HepG2 (cell line): ENCODE results near the gene ULK4. TPM values are rescaled to one million over a fixed set of nuclear protein-coding genes. Genes with fewer than 3 reads are reported as not detected.

Experiments
- ATAC-seq: fragments of 200-7000 bp; cut with Tn5 transposase; 3 replicates; pipeline ENCODE4 v1.9.1; 2020; ENCODE audit warnings: mild to moderate bottlenecking, moderate library complexity
- BruUV-seq: library from RNA; stranded (reverse); fragments of 400-500 nt; replicated peaks from 2 replicates; lab custom pipeline; 2021; lab: Mats Ljungman, UMichigan
- CTCF ChIA-PET: fragments of 300-600 bp; formaldehyde crosslinking; extraction: SDS; loops from one replicate; lab custom pipeline; 2021; ENCODE audit warnings: low total read pairs, inconsistent platforms, low intra/inter-chr PET ratio; lab: Yijun Ruan, JAX
- POLR2A ChIA-PET: fragments of 350-600 bp; sonication (Branson Sonifier 250); formaldehyde crosslinking; loops from one replicate; lab custom pipeline; 2020; ENCODE audit warnings: antibody characterized with exemption, inconsistent platforms; lab: Yijun Ruan, JAX
- DNase-seq: peaks from one replicate; pipeline ENCODE4 v3.0.0-alpha.2; 2015; ENCODE audit warnings: low spot score
- FAIRE-seq: peaks from 3 replicates; lab custom pipeline; 2011; peaks lifted over from hg19 to GRCh38; lab: Jason Lieb, UNC
- H2AFZ ChIP-seq: one replicate; pipeline ENCODE4 v1.6.1; 2011; ENCODE audit warnings: low read length, inconsistent platforms
- H3K27ac ChIP-seq: fragments of 300-600 bp; 3 replicates; pipeline ENCODE4 v1.8.0; 2011; ENCODE audit warnings: mixed run types, mild to moderate bottlenecking, mixed read lengths, low read length, inconsistent platforms; ENCODE audit not compliant: insufficient read depth; ENCODE audit errors: extremely low read length
- H3K27me3 ChIP-seq, 2 experiments: fragments of 200-600 bp in 1 of 2; 2 replicates in 1 of 2; 3 replicates in 1 of 2; pipeline versions ENCODE4 v1.6.0 to v1.8.0; 2011; ENCODE audit warnings: low read length in 2 of 2, mild to moderate bottlenecking in 2 of 2, moderate library complexity in 2 of 2, inconsistent platforms in 1 of 2; ENCODE audit not compliant: insufficient read depth in 2 of 2, control insufficient read depth in 1 of 2
- H3K36me3 ChIP-seq, 2 experiments: fragments of 200-600 bp in 1 of 2; replicated peaks in 1 of 2; 2 replicates in 1 of 2; 3 replicates in 1 of 2; pipeline versions ENCODE4 v1.5.1 to v1.8.0; 2011; ENCODE audit warnings: low read length in 2 of 2, inconsistent platforms in 1 of 2; ENCODE audit not compliant: insufficient read depth in 2 of 2, control insufficient read depth in 1 of 2
- H3K4me1 ChIP-seq: 2 replicates; pipeline ENCODE4 v1.5.1; 2012; ENCODE audit warnings: low read length, inconsistent platforms; ENCODE audit not compliant: insufficient read depth
- H3K4me2 ChIP-seq: 2 replicates; pipeline ENCODE4 v1.6.0; 2011; ENCODE audit warnings: low read depth, low read length, inconsistent platforms
- H3K4me3 ChIP-seq, 3 experiments: fragments of 200-600 bp in 1 of 3; sonication (generic), shearing (Covaris generic) in 1 of 3; replicated peaks in 1 of 3; 2 replicates each; pipeline ENCODE4 v1.5.1; 2011 to 2016; ENCODE audit warnings: low read length in 3 of 3, inconsistent platforms in 2 of 3, low read depth in 2 of 3, mild to moderate bottlenecking in 2 of 3, control low read depth in 1 of 3, mixed read lengths in 1 of 3; ENCODE audit not compliant: insufficient read depth in 1 of 3
- H3K79me2 ChIP-seq: one replicate; pipeline ENCODE4 v1.6.1; 2011; ENCODE audit warnings: low read length, inconsistent platforms; ENCODE audit not compliant: insufficient read depth
- H3K9ac ChIP-seq: 2 replicates; pipeline ENCODE4 v1.6.0; 2011; ENCODE audit warnings: mild to moderate bottlenecking, low read depth, low read length, inconsistent platforms; ENCODE audit not compliant: insufficient read depth
- H3K9me3 ChIP-seq: 2 replicates; pipeline ENCODE4 v1.5.1; 2012; ENCODE audit warnings: mild to moderate bottlenecking, low read length
- H4K20me1 ChIP-seq: 2 replicates; pipeline ENCODE4 v1.6.0; 2011; ENCODE audit warnings: inconsistent platforms, mild to moderate bottlenecking, low read length, moderate library complexity; ENCODE audit not compliant: insufficient read depth
- CREM ChIP-seq, 2 experiments: sonication (generic) in 1 of 2; formaldehyde crosslinking in 1 of 2; IDR thresholded peaks; 2 replicates each; pipeline versions ENCODE4 v1.4.0 to v1.6.1; 2016 to 2020; ENCODE audit warnings: antibody characterized with exemption in 1 of 2, mild to moderate bottlenecking in 1 of 2, missing genetic modification reagents in 1 of 2
- GLI4 ChIP-seq: sonication (generic); formaldehyde crosslinking; IDR thresholded peaks from 2 replicates; pipeline ENCODE4 v1.5.1; 2020; ENCODE audit warnings: missing genetic modification reagents, mild to moderate bottlenecking, moderate library complexity, borderline replicate concordance
- SIN3B ChIP-seq: fragments of 150-350 bp; IDR thresholded peaks from 2 replicates; pipeline ENCODE4 v1.6.1; 2014; ENCODE audit warnings: low read length
- ZNF101 ChIP-seq: sonication (generic); formaldehyde crosslinking; IDR thresholded peaks from 2 replicates; pipeline ENCODE4 v1.4.0; 2020; ENCODE audit warnings: mild to moderate bottlenecking, low read depth, missing genetic modification reagents, borderline replicate concordance
- WGBS: methylation state at CpG from one replicate; pipeline ENCODE4 v1.1.6; 2017; ENCODE audit warnings: low lambda C conversion rate; 5-methylcytosine and 5-hydroxymethylcytosine counted together
- in situ Hi-C: cut with HindIII; loops from 2 replicates; pipeline ENCODE4 v1.10.0; 2017; ENCODE audit warnings: low pct_unique_long_range_greater_than_20kb; ENCODE audit not compliant: extremely low pct_ligation_motif_present
- intact Hi-C: fragments of 100-400 bp; cut with micrococcal nuclease; formaldehyde crosslinking; loops from one replicate; pipeline ENCODE4 v1.10.0; 2022; ENCODE audit not compliant: unreplicated experiment
- polyA plus RNA-seq, 8 experiments: library from polyadenylated mRNA; depleted of rRNA in 3 of 8; stranded (reverse) in 7 of 8; unstranded in 1 of 8; fragments of >200 nt; fragmentation: Illumina TruSeq in 4 of 8; extraction: Trizol in 4 of 8; gene quantifications; 2 replicates each; pipeline versions ENCODE4 v1.2.1 to v1.2.3, GENCODE V29; 2011 to 2016; ENCODE audit warnings: low read depth in 4 of 8, missing spikeins in 1 of 8, mixed read lengths in 1 of 8; ENCODE audit not compliant: insufficient read depth in 1 of 8
- total RNA-seq, 5 experiments: library from RNA; depleted of rRNA; stranded (reverse); fragments of >200 nt; fragmentation: Illumina TruSeq; extraction: Trizol; gene quantifications; 2 replicates each; pipeline ENCODE4 v1.2.3, GENCODE V29; 2016; ENCODE audit warnings: low read depth in 1 of 5
- TF ChIP-seq, protein P1 (sequence below): sonication (generic); formaldehyde crosslinking; IDR thresholded peaks from 2 replicates; pipeline ENCODE4 v1.5.0; 2020; ENCODE audit warnings: missing genetic modification reagents
- TF ChIP-seq, protein P2 (sequence below), 2 experiments: fragments of 450-650 bp in 1 of 2; sonication (generic) in 1 of 2; formaldehyde crosslinking; IDR thresholded peaks; 2 replicates each; pipeline versions ENCODE4 v1.5.0 to v1.8.0; 2020 to 2022; ENCODE audit warnings: mild to moderate bottlenecking in 1 of 2, missing genetic modification reagents in 1 of 2
- TF ChIP-seq, protein P3 (sequence below): IDR thresholded peaks from 2 replicates; pipeline ENCODE4 v1.6.1; 2016

The ULK4 gene
- total and polyA plus RNA-seq, 2 of the 13 experiments (the other 11 are each of a cell fraction or from before 2014, with no cell fraction given), result 6.7 to 11.8 TPM

DNA sequence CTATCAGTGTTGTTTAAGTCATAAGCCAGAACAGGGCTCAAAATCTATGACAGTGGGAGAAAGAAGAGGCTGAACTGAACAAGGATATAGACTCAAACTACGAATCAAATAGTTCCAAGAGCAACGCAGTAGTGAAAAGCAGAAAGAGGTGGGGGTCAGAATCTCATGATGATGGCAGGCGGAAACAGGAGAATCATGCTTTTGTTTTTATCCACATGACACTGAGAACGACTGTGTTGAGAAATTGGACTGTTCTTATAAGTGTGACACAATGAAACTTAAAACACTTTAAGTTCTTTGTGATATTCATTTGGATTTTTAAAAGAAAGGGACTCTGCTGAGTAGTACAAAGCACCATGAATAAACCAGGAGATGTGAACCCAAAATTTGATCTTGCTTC is 309.4 kb downstream of the ULK4 start:
- no peak for ATAC-seq
- Histone ChIP-seq H3K79me2 (no peaks in the 10 kb centered on the region), H4K20me1 (no peaks in the 10 kb centered on the region), H3K27me3 (no peaks in the 10 kb centered on the region), H3K27ac (no peak overlapping the region), H2AFZ (no peak overlapping the region), H3K9me3 (no peaks in the 10 kb centered on the region), H3K36me3 (no peaks in the 10 kb centered on the region), H3K9ac (no peak overlapping the region), H3K4me2 (no peak overlapping the region), H3K4me1 (no peaks in the 10 kb centered on the region), H3K4me3 (no peak overlapping the region)
- ChIA-PET CTCF (no interaction called here), POLR2A (no interaction called here)
- intact Hi-C loops (no loop called here), in situ Hi-C loops (no loop called here)
- WGBS, result 60% methylated on average over 4 of the region's 4 CpGs
- no TSS peak for BruUV-seq
- TF ChIP-seq GLI4 (CRISPR knock-in tag) (no peak), ZNF101 (CRISPR knock-in tag) (no peak), CREM (IDR thresholded peaks at IDR 0.05) (no peak), CREM (CRISPR knock-in tag; IDR thresholded peaks at IDR 0.05) (no peak)
- no peak for DNase-seq
- no peak for FAIRE-seq

DNA sequence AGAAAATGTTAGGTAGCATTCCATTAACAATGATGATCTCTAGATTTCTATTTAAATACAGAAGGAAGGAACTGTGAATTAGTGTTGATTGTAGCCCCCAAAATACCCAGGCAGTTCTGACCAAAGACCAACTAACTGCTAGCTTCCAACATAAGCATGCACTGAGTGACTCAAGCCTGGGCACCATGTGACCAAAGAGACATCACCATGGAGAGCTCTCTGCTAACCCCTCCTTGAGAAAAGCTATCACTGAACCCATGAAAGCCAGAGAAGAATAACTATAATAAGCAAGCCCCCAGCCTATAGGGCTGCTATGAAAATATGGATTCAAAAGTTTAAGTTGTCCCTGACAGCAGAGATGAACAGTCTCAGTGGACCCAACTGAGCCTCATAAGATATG is 310.2 kb downstream of the ULK4 start:
- FAIRE-seq, result no peak
- no TSS peak for BruUV-seq
- no peak for DNase-seq
- Histone ChIP-seq H3K27ac (no peak overlapping the region), H3K9ac (no peak overlapping the region), H3K9me3 (no peaks in the 10 kb centered on the region), H4K20me1 (no peaks in the 10 kb centered on the region), H3K4me3 (no peak overlapping the region), H3K4me1 (no peaks in the 10 kb centered on the region), H3K79me2 (no peaks in the 10 kb centered on the region), H2AFZ (no peak overlapping the region), H3K4me2 (no peak overlapping the region), H3K36me3 (no peaks in the 10 kb centered on the region), H3K27me3 (no peaks in the 10 kb centered on the region)
- POLR2A ChIA-PET, result no interaction called here
- no peak for ATAC-seq
- CTCF ChIA-PET, result no interaction called here
- in situ Hi-C loops, result no loop called here
- intact Hi-C loops, result no loop called here
- TF ChIP-seq, protein P1, sequence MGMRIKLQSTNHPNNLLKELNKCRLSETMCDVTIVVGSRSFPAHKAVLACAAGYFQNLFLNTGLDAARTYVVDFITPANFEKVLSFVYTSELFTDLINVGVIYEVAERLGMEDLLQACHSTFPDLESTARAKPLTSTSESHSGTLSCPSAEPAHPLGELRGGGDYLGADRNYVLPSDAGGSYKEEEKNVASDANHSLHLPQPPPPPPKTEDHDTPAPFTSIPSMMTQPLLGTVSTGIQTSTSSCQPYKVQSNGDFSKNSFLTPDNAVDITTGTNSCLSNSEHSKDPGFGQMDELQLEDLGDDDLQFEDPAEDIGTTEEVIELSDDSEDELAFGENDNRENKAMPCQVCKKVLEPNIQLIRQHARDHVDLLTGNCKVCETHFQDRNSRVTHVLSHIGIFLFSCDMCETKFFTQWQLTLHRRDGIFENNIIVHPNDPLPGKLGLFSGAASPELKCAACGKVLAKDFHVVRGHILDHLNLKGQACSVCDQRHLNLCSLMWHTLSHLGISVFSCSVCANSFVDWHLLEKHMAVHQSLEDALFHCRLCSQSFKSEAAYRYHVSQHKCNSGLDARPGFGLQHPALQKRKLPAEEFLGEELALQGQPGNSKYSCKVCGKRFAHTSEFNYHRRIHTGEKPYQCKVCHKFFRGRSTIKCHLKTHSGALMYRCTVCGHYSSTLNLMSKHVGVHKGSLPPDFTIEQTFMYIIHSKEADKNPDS (CRISPR knock-in tag), result no peak
- TF ChIP-seq, protein P2, sequence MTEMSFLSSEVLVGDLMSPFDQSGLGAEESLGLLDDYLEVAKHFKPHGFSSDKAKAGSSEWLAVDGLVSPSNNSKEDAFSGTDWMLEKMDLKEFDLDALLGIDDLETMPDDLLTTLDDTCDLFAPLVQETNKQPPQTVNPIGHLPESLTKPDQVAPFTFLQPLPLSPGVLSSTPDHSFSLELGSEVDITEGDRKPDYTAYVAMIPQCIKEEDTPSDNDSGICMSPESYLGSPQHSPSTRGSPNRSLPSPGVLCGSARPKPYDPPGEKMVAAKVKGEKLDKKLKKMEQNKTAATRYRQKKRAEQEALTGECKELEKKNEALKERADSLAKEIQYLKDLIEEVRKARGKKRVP (CRISPR knock-in tag; IDR thresholded peaks at IDR 0.05), result no peak
- no peak for TF ChIP-seq SIN3B
- TF ChIP-seq, protein P3, sequence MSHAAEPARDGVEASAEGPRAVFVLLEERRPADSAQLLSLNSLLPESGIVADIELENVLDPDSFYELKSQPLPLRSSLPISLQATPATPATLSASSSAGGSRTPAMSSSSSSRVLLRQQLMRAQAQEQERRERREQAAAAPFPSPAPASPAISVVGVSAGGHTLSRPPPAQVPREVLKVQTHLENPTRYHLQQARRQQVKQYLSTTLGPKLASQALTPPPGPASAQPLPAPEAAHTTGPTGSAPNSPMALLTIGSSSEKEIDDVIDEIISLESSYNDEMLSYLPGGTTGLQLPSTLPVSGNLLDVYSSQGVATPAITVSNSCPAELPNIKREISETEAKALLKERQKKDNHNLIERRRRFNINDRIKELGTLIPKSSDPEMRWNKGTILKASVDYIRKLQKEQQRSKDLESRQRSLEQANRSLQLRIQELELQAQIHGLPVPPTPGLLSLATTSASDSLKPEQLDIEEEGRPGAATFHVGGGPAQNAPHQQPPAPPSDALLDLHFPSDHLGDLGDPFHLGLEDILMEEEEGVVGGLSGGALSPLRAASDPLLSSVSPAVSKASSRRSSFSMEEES, result no peak
